GM12873 (cell line): ENCODE data around the gene MTHFD1.

Experiments used
- CTCF ChIP-seq: IDR thresholded peaks from 2 replicates; pipeline ENCODE4 v1.5.1; 2012; ENCODE audit warnings: low read depth, mild to moderate bottlenecking, moderate library complexity, low read length, control low read depth; ENCODE audit not compliant: insufficient read depth; ENCODE audit errors: missing control alignments

Gene MTHFD1

GRCh38 chr14:64422756-64423155 is 34.6 kb downstream of the MTHFD1 start:
- TF ChIP-seq CTCF = no peak

GRCh38 chr14:64423987-64424386 is 35.8 kb downstream of the MTHFD1 start:
- TF ChIP-seq CTCF = no peak

- TF ChIP-seq CTCF = no peak
Measured at GRCh38 chr14:64434528-64434927, 46.4 kb downstream of the MTHFD1 start.

GRCh38 chr14:64438181-64438841 is 50.2 kb downstream of the MTHFD1 start:
- TF ChIP-seq CTCF = no peak

GRCh38 chr14:64439141-64439540 is 51.0 kb downstream of the MTHFD1 start:
- TF ChIP-seq CTCF = no peak

- TF ChIP-seq CTCF = no peak
Measured at GRCh38 chr14:64440494-64440893, 52.3 kb downstream of the MTHFD1 start.

- TF ChIP-seq CTCF = no peak
Measured at GRCh38 chr14:64442300-64442988, 54.3 kb downstream of the MTHFD1 start.
